Brain microvascular endothelial cell (primary cell): ENCODE results near the gene RNF126.

Experiments
- DNase-seq: peaks from one replicate; pipeline ENCODE4 v3.0.0-alpha.2; 2020
- H3K27ac ChIP-seq: fragments of 250-450 bp; sonication (Bioruptor Pico); 2 replicates; pipeline ENCODE4 v1.5.1; 2020; ENCODE audit warnings: mild to moderate bottlenecking, moderate library complexity
- H3K27me3 ChIP-seq: fragments of 250-450 bp; sonication (Bioruptor Pico); replicated peaks from 2 replicates; pipeline ENCODE4 v1.5.1; 2020; ENCODE audit warnings: mild to moderate bottlenecking
- H3K36me3 ChIP-seq: fragments of 250-450 bp; sonication (Bioruptor Pico); replicated peaks from 2 replicates; pipeline ENCODE4 v1.5.1; 2020; ENCODE audit warnings: mild to moderate bottlenecking
- H3K4me3 ChIP-seq: 2 replicates; pipeline ENCODE4 v1.5.1; 2011; ENCODE audit warnings: low read depth, mild to moderate bottlenecking, control low read depth, low read length, moderate library complexity
- CTCF ChIP-seq: IDR thresholded peaks from 2 replicates; pipeline ENCODE4 v1.5.1; 2011; ENCODE audit warnings: low read depth, mild to moderate bottlenecking, moderate library complexity, low read length, control low read depth, inconsistent platforms; ENCODE audit errors: missing control alignments
- in situ Hi-C: cut with HindIII; loops from 2 replicates; pipeline ENCODE4 v1.10.0; 2017; ENCODE audit warnings: low sequenced_read_pairs, low pct_ligation_motif_present

Gene RNF126

GRCh38 chr19:648904-649801 lies 13.9 kb downstream of the RNF126 start:
- H3K36me3 ChIP-seq: peaks cover 81% of the 10 kb centered on the region

DNA sequence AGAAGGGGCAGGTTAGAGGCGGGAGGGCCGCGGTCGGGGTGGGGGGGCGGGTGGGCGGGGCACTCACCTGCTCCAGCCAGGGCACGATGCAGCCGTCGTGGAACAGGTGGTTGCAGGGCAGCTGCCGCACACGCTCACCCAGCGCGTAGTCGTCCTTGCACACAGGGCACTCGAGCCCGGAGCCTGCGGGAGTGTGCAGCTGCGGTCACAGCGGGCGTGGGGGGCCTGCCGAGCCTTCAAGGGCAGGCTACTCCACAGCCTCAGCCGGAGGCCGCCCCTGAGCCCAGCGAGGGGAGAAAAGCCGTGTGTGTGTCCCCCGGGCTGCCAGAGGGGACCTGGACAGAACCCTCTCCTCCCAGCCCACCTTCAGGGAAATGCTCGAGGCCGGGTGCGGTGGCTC lies 14.7 kb downstream of the RNF126 start:
- H3K36me3 ChIP-seq: peaks cover 72% of the 10 kb centered on the region
- DNase-seq: no peak
- no peaks in the 10 kb centered on the region for H3K27me3 ChIP-seq
- in situ Hi-C loops: no loop called here
- H3K4me3 ChIP-seq: no peak overlapping the region
- no peak overlapping the region for H3K27ac ChIP-seq
- no peak for TF ChIP-seq CTCF

More at GRCh38 chr19:648904-649801, 13.9 kb downstream of the RNF126 start:
- no peak for TF ChIP-seq CTCF
- H3K27me3 ChIP-seq: no peaks in the 10 kb centered on the region
- no peak for DNase-seq
- in situ Hi-C loops: no loop called here
- H3K4me3 ChIP-seq: no peak overlapping the region
- H3K27ac ChIP-seq: no peak overlapping the region

- Histone ChIP-seq H3K36me3 (peaks cover 68% of the 10 kb centered on the region), H3K4me3 (no peak overlapping the region)
- in situ Hi-C loops: no loop called here
These were observed 15.3 kb downstream of the RNF126 start for GRCh38 chr19:647566-648284.

GRCh38 chr19:646779-647565 lies 16.0 kb downstream of the RNF126 start:
- Histone ChIP-seq H3K4me3 (no peak overlapping the region), H3K27ac (no peak overlapping the region), H3K36me3 (peaks cover 62% of the 10 kb centered on the region), H3K27me3 (no peaks in the 10 kb centered on the region)
- TF ChIP-seq CTCF: no peak
- DNase-seq: no peak
- in situ Hi-C loops: no loop called here

More at GRCh38 chr19:647566-648284, 15.3 kb downstream of the RNF126 start:
- DNase-seq: no peak
- Histone ChIP-seq H3K27ac (no peak overlapping the region), H3K27me3 (no peaks in the 10 kb centered on the region)
- no peak for TF ChIP-seq CTCF

DNA sequence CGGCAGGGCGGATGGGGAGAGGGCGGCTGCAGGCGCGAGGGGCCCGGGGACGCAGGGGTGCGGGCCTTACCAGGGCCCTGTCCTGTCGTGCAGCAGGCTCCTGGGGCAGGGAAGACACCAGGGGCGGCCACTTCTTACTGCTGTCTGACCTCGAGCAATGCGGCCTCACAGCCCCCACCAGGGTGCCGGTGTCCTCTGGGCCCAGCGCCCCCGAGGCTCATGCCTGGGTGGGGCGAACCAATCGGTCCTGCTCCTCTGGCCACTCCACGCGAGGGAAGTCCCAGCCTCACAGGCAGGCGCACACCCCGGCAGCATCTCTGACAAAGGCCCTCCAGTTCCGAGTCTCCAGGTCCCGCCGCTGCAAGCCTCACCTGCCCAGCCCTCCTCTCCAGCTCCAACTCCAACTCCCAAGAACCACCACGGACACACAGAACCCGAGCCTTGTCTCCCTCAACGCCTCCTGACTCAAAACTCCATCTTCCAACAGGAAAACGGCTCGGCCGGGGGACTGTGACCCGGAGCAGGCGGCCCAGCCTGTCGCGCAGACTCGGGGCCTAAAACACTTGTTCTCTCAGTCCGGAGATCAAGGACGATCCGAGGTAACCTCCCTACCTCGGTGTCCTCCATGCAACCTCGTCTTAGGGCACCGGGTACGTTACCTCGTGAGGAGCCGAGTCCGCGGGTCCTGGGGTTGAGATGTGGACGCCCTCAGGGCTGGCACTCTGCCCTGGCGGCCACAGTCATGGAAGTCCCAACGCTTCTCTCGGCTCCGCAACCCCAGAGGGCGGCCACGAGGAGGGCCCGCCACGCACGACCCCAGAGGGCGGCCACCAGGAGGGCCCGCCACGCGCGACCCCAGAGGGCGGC lies 16.9 kb downstream of the RNF126 start:
- TF ChIP-seq CTCF: no peak
- in situ Hi-C loops: no loop called here
- Histone ChIP-seq H3K4me3 (no peak overlapping the region), H3K36me3 (peaks cover 54% of the 10 kb centered on the region), H3K27ac (no peak overlapping the region), H3K27me3 (no peaks in the 10 kb centered on the region)
- DNase-seq: no peak
